ENCODE results near the gene CHST14.

Gene CHST14
- 5.0 to 8.8 reads per million in 2 experiments for total RNA-seq

GRCh38 chr15:40470423-40471104, at the start of gene CHST14:
CHST14 (plus strand) TSS chr15:40470984; CDS start chr15:40471214, 230 bp downstream.
- peak; percentile 37 for DNase-seq (ENCODE audit: low read depth)

- DNase-seq (ENCODE audit: low read depth) = peak; percentile 71
These were observed 49.3 kb upstream of the CHST14 start for GRCh38 chr15:40421246-40422157.

GRCh38 chr15:40424483-40425115, 46.2 kb upstream of the CHST14 start:
- DNase-seq (ENCODE audit: low read depth) = no peak

DNA sequence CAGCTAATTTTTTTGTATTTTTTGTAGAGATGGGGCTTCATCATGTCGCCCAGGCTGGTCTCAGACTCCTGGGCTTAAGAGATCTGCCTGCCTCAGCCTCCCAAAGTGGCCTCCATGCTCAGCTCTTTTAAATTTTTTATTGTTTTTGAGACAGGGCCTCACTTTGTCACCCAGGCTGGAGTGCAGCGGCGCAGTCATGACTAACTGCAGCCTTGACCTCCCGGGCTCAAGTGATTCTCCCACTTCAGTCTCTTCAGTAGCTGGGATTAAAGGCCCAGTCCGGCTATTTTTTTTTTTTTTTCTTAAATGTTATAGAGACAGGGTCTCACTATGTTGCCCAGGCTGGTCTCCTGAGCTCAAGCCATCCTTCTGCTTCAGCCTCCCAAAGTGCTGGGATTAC, 45.1 kb upstream of the CHST14 start:
- DNase-seq (ENCODE audit: low read depth) = no peak

- DNase-seq (ENCODE audit: low read depth) = no peak
These were observed 43.6 kb upstream of the CHST14 start for GRCh38 chr15:40427188-40427587.

GRCh38 chr15:40428185-40428584, 42.6 kb upstream of the CHST14 start:
- DNase-seq (ENCODE audit: low read depth) = no peak

GRCh38 chr15:40429068-40429710, 41.6 kb upstream of the CHST14 start:
- DNase-seq (ENCODE audit: low read depth) = no peak

- DNase-seq (ENCODE audit: low read depth) = no peak
These were observed 40.4 kb upstream of the CHST14 start for GRCh38 chr15:40430271-40430805.

- no peak for DNase-seq (ENCODE audit: low read depth)
These were observed 35.6 kb upstream of the CHST14 start for GRCh38 chr15:40435023-40435709.

- DNase-seq (ENCODE audit: low read depth) = no peak
These were observed 35.1 kb upstream of the CHST14 start for GRCh38 chr15:40435710-40436089.

DNA sequence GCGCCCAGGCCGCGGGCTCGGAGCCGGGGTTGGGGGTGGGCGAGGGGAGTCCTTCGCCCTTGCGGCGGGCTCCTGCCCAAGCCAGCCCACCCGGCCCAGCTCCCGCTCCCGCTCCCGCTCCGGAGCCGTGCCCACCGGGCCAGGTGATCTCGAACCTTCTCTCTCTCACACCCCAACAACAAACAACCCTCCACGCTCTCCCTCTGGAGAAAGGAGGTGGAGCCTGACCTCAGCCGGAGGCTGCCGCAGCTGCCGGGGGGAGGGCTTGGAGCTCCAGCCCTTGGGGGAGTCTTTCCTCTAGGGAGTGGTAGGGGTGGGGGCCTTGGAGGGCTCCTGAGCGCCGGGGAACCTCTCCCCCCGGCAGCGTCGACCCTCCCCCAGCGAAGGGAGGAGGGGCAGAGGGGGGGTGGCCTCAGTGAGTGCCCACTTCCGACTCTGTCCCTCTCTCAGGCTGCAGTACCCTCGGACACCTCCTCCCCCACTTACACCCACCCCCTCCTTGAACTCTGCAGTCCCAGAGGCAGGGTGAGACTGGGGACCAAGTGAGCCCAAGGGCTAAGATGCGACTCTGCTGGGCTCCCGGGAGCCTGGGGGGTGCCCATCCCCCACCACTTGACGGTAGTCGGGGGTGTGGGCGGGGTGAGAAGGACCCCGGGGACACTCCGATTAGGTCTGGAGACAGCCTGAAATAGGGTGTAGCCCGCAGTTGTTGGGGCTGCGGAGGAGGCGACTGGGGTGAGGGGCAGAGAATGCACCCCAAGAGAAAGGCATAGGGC, 34.5 kb upstream of the CHST14 start:
- no peak for DNase-seq (ENCODE audit: low read depth)

GRCh38 chr15:40436892-40437751, 33.7 kb upstream of the CHST14 start:
- DNase-seq (ENCODE audit: low read depth) = no peak

DNA sequence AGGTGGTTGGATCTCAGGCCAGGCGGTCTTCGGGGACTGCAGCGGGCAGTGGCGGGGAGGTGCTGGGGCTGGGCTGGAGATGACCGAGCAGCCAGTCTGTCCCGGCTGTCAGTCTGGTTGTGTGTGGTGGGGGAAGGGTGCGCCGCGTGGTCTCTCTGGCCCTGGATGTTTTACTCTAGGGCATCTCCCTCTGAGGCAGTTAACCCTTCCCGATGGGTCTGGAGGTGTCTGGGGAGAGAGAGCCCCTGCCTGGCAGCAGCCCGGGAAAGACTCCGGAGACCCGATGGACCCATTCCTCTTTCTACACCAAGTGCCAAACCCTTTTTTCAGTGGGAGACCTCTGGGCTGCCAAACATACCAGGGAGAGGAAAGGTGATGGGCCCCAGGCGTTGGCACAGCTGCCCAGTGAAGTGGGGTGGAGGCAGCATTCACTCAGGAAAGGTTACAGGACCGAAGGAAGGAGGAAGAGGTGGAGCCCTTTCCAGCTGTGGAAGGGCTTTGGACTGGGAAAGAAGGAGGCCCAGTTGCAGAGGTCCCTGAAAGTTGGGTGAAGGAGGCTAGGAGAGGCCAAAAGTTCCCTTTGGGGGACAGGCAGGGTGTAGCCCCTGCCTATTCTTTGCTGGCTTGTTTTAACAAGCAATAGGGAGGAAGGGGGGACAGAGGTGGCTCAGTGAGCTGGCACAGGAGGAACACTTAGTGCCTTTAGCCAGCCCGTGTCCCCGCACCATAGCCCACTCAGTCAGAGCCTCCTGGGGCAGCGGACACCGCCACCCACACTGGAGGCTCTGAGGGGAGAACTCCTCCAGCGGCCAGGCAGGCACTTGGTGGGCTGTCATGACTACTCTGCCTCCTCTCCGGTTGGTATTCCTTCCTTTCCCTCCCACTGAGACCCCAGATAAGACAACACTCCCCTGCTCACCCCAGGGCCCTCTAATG, 32.8 kb upstream of the CHST14 start:
- no peak for DNase-seq (ENCODE audit: low read depth)

DNA sequence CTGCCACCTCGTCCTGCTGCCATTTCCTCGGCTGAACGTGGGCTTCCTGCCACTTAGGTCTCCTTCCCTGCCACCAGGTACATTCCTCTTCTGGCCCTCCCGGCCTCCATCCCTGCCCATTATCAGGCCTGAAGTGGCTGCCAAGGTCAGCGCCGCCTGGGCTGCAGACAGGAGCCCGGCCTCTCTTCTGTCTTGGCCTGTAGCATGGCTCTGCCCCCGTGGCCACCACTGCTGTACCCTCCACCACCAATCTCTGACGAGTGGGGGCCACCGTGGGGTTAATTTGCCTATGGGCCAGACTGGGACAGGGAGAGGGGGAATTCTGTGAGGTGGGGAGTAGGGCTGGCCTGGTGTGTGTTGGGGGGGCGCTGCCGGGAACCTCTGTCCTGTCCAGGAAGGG, 32.1 kb upstream of the CHST14 start:
- DNase-seq (ENCODE audit: low read depth) = no peak

GRCh38 chr15:40439461-40439959, 31.3 kb upstream of the CHST14 start:
- DNase-seq (ENCODE audit: low read depth) = no peak

DNA sequence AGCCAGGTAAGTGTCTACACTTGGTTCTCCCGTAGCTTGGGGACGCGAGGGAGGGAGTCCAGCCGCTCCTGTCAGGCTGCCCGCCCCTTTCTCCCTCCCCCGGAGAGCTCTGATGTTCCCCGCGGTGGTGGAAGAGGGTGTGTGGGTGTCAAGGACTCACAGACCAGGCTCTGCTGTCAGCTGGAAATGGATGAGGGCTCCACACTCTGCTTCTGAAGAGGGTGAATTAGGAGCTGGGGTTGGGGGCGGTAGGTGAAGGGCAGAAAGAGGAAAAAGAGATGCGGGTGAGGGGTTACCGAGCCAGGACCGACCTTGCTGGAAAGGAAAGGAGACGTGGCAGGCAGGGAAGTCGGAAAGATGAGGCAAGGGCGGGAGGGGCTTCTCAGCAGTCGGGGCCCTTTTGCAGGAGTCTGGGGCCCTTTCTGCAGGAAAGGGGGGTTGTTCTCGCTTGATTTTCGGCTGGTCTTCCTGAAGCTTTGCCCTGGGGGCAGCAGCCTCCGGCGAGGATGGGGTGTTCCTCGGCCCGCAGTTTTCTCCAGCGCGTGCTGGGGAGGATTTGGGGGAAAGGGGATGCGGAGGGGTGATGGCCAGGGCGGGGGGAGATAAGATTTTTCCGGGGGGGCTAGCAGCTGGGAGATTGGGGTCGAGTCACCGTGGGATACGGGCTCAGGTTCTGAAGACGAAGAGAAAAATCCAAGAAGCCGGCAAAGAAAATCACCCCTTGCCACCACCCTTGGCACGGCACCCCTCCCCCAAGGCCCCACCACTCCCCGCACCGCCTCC, 30.6 kb upstream of the CHST14 start:
- no peak for DNase-seq (ENCODE audit: low read depth)

Data from T follicular helper cell (primary cell).